HS-27A (cell line): Measurements from ENCODE around the gene S100A8.
"Not testable (repeated sequence)": the region's sequence is repeated elsewhere in the genome, so short reads cannot be mapped to it uniquely, and the experiment has no call there.

Experiments used
- DNase-seq: peaks from one replicate; pipeline ENCODE4 v3.0.0-alpha.2; 2012; ENCODE audit warnings: low read depth, missing footprints

S100A8 gene

DNA sequence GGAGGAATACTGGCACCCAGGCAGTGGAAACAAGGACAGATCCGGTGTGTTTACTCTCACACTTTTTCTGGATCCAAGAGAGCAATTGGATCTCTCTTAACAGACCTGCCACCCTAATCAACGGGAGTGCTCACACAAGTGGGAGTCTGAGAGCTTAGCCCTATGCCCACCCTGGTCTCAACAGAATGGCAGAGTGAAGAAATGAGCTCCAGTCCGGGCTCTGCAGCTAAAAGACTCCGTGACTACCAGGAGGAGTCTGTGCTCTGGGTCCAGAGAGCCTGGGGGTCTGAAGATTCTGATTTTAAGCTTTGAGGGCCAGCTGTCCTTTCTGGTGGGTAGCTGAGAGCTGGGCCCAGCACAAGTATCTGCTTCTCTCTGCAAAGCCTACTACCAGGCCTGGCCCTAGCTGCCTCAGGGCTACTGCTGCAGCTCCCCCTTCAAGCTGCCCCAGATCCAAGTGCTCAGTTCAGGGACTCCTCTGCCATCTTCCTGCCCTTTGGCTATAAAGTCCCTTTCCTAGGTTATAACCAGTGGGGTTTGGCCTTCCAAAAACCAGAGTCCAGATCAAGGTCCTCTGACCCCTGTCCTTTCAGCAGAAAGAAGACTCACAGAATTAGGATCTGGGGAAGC is 29.3 kb downstream of the S100A8 start:
- no peak for DNase-seq

DNA sequence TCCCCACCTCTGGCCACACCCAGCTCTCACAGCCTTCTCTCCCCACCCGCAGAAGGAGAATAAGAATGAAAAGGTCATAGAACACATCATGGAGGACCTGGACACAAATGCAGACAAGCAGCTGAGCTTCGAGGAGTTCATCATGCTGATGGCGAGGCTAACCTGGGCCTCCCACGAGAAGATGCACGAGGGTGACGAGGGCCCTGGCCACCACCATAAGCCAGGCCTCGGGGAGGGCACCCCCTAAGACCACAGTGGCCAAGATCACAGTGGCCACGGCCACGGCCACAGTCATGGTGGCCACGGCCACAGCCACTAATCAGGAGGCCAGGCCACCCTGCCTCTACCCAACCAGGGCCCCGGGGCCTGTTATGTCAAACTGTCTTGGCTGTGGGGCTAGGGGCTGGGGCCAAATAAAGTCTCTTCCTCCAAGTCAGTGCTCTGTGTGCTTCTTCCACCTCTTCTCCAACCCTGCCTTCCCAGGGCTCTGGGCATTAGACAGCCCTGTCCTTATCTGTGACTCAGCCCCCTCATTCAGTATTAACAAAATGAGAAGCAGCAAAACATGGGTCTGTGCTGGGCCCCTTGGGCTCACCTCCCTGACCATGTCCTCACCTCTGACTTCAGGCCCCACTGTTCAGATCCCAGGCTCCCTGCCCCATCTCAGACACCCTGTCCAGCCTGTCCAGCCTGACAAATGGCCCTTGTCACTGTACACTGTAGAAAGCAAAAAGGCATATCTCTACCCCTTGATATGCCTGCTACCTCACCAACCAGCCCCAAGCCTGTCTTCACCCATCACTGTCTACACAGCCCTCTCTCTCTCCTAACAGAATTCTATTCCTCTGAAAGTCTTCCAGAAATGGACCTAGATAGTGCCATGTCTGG is 30.0 kb downstream of the S100A8 start:
- no peak for DNase-seq

DNA sequence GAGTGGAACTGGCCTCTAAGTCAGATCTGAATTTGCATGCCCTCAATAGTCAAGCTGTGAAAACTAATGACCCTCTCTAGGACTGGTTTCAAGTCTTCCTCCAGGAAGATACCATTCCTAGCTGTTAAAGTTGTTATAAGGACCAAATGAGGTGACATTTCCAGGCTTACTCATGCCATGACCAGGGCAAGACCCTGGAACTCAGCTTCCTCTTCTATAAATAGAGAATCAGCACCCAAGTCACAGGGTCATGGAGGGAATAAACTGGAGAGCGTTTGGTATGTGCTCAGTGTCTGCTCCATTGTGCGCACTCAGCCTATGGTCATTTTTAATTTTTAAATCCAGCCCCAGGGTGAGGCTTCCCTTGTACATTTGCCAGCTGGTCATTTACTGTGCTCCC is 30.7 kb downstream of the S100A8 start:
- DNase-seq: no peak

DNA sequence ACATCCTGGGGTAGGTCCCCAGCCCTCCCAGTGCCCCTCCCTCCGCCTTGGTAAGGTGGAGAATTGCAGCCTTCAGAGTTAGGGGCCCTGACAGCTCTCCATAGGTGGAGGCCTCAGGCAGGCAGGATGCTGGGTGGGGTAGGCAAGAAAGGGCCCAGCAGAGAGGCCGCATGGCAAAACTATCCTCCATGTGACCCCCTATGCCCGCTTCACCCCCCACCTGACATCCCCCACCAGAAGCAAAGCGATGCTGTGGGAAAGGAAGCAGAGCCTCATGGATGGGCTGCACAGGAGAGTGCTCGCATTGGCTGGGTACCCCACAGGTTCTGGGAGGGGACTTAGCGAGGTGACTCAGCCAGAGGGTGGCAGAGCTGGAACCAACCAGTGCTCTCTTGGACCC is 31.6 kb downstream of the S100A8 start:
- no peak for DNase-seq

DNA sequence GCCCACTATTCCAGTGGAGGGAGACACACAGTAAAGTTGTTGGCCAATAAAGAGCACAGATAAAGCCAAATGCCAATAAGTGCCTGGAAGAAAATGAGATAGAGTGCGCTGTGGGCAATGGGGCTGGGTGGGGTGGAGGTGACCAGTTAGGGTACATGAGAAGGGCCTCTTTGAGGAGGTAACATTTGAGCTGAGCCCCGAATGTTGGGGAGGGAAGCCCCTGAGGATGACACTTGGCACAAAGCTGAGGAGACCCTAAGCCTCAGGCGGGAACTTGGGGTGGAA is 32.2 kb downstream of the S100A8 start:
- DNase-seq: no peak

DNA sequence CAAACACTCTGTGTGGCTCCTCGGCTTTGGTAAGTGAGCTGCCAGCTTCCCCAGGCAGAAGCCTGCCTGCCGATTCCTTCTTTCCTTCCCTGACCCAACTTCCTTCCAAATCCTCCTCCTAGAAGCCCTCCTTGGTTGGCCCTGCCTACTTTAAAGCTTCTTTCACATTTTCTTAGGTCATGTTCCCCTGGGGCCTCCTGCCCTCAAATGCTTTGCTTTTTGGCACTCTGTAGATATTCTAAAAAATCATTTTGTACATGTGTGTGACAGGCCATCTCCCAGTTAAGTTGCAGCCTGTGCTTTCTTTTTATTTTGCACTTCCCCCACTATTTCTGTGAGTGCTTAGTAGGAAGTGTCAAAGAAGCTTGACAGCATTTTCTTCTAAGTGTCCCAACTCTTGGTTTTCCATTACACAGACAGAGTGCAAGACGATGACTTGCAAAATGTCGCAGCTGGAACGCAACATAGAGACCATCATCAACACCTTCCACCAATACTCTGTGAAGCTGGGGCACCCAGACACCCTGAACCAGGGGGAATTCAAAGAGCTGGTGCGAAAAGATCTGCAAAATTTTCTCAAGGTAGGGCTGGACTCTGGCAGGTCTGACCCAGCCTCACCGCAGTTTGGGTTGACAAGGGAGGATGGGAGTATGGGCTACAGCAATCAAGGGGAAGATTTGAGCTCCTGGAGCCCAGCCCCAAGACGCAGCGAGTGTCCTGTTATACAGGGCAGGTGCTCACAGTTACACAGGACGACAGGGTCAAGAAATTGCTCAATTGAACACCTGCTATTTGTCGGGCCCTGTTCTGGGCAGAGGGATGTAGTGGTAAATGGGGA is 32.8 kb downstream of the S100A8 start, which contains the start of gene S100A9:
Gene S100A9, plus strand, starts transcription at position 2 of the 838 bp plus-strand sequence. Its CDS starts 430 bp downstream, at position 432.
- DNase-seq: no peak

DNA sequence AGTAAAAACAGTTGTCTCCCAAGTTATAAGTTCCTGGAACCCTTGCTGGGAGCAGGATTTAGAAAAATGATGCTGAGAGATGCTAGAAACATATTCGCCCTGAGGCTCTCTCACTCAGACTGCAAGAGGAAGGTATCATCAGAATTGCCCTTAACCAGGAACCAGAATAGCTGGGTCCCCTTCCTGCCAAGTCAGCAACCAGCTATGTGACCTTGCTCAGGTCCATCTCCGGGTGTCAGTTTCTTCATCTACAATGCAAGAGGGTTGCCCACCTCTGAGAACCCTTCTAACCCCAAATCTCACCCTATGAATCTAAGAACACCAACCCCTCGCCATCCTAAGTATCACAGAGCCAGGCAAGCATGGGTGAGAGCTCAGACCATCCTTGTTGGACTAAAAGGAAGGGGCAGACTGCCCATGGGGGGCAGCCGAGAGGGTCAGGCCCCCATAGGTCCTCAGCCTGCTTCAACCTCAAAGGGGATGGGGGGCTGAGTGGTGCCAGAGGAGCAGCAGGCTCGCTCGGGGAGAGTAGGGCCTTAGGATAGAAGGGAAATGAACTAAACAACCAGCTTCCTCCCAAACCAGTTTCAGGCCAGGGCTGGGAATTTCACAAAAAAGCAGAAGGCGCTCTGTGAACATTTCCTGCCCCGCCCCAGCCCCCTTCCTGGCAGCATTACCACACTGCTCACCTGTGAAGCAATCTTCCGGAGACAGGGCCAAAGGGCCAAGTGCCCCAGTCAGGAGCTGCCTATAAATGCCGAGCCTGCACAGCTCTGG is 33.6 kb downstream of the S100A8 start:
- DNase-seq: no peak

DNA sequence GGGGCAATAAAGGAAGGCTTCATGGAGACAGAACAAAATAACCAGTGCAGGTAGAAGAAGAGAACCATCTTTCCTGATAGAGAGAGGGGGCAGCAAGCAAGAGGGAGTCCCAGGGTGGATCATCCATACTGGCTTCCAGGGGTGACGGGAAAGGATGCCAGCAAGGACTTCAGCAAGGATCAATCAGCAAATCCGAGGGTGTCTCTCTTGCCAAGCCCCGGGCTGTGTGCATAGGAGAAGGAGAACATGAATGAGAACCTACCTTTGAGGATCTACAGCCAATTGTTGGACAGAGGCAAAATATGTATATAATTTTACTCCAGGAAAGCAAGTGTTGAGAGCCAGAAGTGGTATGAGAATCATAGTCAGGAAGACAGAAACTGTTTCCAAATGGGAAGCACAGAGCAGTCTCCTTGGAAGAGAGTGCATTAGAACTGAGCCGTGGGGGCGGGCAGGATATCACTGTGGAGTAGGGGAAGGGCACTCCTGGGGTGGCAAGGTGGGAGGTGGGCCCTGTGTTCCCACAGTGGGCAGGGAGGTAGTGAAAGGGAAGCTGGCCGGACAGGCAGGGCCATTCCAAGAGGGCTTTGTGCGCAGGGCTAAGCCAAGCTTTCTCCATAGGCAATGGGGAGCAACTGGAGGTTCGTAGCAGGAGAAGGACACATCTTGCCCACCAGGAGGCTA is 34.3 kb downstream of the S100A8 start:
- DNase-seq: no peak

DNA sequence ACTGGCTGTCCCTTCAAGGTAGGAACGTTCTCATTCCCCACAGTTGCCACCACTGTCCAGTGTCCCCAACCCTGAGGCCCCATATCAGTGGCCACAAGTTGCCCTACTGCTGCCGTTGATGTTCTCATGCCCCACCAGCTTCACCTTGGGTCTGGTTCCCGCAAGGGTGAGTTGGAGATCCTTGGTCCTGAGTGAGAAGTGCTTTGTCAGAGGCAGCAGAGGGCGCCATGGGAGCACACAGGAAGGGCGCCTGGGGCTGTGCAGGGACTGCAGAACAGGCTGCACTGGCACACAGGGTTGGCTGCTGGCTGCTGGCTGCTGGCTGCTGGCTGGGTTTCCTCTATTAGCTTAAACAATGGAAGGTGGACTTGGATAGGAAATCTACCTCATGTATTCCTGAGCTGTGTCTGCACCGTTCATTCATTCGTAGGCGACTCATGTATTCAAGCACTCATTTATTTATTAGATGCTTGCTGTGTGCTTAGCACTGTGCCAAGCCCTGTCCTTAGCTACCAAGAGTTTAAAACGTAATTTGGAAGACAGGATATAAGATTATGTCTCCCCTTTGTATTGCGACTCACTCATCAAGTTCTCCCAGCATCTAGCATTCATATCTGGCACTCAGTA is 35.3 kb downstream of the S100A8 start:
- no peak for DNase-seq

DNA sequence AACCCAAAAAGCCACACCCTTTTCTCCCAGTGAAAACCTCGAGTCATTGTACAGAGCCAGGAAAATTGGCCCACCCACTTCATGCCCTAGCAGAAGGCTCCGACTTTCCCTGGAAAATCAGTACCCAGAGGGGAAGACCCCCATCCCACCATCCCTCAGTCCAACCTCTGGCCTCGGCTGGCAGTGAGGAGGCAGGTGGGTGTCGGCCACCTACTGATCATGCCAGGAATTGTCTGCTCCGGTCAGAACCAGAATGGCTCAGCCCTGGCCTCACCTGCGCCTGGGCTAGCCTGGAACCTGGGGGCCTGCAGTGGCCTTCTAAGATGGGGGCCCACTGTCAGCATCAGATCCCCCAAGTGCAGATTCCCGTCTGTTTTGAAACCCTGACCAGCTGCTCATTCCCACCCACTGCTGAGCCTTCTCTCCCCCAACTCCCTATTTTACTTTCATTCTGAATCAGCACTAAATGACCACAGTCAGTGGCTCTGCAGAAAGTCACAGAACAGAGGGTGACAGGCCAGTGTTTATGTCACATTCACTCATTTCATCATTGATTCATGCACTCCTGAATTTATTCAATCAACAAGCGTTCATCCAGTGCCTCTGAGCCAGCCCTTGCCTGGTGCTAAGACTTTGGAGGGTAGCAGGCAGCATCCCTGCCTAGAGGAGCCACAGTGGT is 36.2 kb downstream of the S100A8 start:
- DNase-seq: no peak

DNA sequence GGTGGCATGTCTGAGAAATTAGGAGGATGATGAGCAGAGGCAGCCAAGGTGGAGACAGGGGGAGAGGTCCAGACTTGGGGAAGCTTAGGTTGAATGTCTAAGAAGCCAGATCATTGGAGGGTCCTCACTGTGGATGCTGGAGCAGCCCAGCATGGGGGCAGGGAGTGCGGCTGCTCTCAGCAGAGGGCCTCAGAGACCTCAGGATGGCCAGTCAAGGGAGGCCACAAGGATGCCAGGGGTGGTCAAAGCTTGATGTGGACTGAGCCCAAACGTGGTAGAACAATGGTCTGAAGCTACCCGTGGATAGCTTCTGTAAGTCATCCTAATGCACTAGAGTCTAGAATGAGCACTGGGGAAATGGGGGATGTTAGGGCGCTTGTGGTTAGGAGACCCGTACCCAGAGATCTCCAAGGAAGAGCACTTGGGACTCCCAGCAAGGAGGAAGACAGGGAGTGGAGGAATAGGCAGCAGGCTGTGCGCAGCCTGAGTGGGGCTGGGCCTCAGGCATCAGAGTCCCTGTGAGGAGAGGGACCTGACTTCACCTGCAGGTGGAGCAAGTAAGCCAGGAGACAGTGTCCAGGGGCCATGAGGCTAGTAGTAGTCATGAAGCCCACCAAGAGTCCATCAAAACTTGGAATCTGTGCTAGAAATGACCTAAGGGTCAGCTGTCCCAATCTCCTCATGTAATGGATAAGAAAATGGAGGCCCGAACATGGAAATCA is 37.5 kb downstream of the S100A8 start:
- DNase-seq: no peak

DNA sequence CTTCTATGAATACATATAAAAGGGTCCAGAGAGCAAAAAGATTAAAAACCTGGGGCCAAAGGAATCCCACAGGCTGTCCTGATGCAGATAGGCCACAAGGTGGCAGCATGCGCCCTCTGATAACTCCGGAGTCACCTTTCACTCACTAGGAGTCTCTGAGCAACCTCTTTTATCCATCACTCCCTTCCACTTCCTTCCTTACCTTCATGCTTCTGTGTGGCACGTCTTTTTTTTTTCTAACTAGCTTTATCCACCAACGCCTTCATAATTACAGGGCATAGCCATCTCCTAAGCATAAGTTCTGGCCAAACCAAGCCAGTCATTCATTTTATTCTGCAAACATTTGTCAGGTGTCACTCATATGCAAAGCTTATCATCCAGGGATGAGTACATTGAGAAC is 38.4 kb downstream of the S100A8 start:
- DNase-seq: peak; percentile 12

DNA sequence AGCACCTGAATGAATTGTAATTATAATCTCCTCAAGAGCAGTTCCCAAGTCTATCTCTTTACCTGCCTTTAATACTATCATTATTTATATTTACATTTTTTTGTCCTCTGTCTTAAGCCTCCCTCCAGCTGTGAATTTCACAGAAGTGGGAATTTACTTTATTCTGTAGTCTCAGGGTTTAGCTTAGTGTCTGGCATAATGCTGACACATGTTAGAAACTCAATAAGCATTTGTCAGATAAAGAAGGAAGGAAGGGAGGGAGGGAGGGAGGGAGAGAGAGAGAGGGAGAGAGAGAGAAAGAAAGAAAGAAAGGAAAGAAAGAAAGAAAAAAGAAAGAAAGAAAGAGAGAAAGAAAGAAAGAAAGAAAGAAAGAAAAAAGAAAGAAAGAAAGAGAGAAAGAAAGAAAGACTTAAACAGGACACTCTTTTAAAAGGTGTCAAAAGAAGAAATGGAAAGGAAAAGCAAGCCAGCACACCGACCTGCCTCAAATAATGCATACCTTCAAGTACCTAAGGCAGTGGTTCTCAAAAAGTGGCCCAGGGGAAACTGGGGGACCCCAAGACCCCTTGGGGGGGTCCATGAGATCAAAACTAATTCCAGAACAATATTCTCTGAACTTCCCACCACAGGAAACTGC is 40.4 kb downstream of the S100A8 start:
- no peak for DNase-seq

DNA sequence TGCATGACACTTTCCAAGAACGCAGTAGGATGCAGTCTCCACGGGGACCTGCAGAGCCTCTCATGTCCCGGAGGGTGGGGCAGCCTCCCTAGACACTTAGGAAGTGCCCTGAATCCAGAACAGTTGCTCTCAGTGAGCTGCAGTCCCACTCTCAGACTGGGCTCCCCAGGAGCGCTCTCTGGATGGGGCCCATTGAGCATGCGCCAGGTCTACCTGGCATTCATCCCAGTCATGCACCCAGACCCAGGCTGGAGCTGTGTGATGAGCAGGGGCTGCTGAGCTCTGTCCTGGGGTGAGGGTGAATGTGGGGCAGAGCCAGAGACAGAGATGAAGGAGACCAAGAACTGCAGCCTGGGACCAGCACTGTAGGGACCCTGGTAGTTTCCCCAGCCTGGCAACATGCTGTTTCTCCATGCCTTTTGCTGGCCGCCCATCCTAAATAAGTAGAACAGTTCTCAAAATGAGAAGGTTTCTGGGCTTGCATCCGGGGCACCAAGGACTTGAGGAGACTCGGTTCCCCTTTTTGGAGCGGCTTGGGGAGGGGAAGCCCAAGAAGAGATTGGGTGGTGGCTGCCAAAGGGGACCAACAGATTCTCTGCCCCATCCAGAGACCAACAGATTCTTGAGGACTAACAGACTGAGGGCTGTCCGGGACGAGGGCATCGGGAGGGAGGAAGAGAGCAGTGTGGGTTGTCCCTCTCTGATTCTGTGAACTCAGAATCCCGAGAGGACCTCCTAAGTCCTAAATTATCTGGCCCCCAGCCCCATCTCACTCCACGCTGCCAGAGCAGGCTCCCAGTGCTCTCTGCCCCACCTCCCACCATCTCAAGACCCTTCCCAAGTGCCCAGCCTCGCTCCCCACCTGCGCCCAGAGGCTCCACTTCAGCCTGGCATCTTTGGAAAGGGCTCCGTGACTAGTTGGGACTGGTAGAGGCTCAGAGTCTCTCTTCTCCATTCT is 41.2 kb downstream of the S100A8 start:
- no peak for DNase-seq

DNA sequence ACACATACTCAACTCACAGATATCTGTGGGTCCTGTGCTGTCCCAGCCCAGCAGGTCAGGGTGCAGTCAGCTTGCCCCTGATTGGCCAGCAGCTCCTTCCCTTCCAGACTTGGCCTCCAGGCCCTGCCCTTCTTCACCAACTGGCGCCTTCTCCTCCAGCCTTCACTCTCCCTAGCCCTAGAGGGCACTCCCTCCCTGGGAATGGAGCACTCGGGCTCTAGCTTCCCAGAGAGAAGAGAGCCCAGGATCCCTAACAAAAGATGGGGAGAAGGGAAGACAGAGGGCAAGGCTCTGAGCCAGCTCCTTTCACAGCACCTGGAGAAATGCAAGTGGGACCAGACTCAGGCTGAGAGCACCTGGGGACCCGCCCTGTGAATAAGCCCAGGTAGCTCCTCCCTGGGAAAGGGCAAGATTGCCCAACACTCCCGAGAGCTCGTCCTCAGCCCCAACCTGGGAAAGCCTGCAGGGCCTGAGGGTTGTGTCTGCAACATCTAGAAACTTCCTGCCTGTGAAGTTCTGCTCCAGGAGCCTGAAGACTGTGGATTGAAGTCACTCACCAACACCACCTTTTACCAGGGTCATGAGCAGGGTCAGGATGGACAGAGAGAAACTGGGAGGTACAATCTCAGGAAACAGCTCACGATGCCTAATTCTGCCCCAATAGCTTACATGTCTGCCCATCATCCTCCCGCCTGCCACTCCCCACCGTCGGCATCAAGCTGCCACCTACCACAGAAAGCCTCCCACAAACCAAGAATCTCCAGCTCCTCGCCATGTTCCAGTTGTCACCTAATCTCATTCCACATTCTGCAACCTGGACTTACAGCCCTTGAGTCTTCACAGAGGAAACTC is 42.1 kb downstream of the S100A8 start, which contains the start of gene PGLYRP4:
Gene PGLYRP4, minus strand, starts transcription at position 331 of the 852 bp plus-strand sequence. CDS start 909 bp downstream, outside the sequence.
- DNase-seq: no peak

DNA sequence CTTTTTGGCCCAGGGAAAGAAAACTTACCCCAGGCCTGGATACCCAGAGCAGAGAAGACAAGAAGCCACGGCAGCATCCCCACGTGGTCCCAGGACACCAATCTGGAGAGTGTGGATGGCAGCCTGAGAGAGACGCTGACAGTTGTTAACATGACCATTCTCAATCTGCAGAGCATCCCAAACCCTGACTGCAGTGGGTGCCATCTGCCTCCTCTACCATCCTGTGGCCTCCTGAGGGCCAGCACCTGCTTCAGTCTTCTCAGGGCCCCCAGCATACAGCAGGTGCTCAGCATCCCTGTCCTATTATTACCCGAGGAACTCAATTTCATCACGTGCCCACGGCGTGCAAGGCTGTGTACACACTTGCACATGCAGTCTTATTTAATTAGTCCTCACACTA is 43.0 kb downstream of the S100A8 start:
- no peak for DNase-seq

DNA sequence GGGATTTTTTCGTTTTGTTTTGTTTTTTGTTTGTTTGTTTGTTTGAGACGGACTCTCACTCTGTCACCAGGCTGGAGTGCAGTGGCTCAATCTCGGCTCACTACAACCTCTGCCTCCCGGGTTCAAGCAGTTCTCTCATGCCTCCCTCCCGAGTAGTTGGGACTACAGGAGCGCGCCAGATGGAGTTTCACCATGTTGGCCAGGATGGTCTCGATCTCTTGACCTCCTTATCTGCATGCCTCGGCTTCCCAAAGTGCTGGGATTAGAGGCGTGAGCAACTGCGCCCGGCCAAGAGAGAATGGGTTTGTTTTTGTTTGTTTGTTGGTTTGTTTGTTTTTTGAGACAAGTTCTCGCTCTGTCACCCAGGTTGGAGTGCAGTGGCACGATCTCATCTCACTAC is 43.8 kb downstream of the S100A8 start:
- not testable (repeated sequence) for DNase-seq
